Coronary artery (tissue), 2 donors: ENCODE data around the gene LGR6.

Source experiments
- DNase-seq: peaks from one replicate; pipeline ENCODE4 v3.0.0-alpha.2; 2017; ENCODE audit warnings: low spot score
- H3K27ac ChIP-seq, 2 donors: fragments of 200-600 bp; sonication (generic); one replicate each; pipeline ENCODE4 v1.5.1; 2016 to 2019
- H3K4me3 ChIP-seq: fragments of 200-600 bp; sonication (generic); 2 replicates; pipeline ENCODE4 v1.5.1; 2016; ENCODE audit warnings: mild to moderate bottlenecking, moderate library complexity
- TF ChIP-seq, protein P1 (sequence below): fragments of 200-600 bp; sonication (generic); IDR thresholded peaks from one replicate; pipeline ENCODE4 v1.5.1; 2019; ENCODE audit warnings: antibody characterized with exemption

Gene LGR6

DNA sequence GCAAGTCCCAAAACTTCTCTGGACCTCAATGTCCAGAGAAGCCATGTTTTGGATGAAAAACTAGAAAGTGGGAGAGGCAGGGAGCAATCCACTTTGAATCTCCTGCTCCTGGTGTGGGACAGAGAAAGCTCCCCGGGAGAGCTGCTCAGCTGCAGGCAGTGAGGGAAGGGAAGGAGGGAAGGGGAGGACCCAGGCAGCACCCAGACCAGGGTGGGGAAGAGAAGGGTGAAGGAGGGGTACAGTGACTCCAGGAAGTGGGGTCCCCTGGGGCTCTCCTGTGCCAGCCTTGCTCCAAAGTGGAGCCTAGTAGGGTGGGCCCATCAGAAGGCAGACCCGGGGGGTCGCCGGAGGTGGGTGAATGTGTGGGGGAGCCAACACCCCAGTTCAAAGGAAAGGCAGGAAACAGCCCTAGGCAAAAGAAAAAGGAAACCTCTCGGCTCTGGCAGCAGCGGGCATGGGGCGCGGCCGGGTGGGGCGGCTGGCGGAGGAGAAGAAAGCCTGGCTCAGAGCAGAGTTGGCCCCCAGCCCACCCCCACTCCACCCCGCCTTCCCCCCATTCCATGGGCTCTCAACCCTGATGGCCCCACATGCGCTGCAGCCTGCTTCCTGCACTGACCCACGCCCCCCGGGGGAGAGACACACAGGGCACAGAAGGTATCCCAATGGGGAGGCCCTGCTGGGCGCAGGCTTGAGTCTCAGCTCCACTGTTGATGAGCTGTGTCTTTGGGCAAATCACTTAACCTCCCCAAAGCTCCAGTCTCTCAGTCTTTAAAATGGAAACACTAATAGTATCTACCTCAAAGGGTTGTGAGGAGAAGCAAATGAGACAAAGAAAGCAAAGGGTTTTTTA lies 5.7 kb downstream of the LGR6 start:
- TF ChIP-seq, protein P1, sequence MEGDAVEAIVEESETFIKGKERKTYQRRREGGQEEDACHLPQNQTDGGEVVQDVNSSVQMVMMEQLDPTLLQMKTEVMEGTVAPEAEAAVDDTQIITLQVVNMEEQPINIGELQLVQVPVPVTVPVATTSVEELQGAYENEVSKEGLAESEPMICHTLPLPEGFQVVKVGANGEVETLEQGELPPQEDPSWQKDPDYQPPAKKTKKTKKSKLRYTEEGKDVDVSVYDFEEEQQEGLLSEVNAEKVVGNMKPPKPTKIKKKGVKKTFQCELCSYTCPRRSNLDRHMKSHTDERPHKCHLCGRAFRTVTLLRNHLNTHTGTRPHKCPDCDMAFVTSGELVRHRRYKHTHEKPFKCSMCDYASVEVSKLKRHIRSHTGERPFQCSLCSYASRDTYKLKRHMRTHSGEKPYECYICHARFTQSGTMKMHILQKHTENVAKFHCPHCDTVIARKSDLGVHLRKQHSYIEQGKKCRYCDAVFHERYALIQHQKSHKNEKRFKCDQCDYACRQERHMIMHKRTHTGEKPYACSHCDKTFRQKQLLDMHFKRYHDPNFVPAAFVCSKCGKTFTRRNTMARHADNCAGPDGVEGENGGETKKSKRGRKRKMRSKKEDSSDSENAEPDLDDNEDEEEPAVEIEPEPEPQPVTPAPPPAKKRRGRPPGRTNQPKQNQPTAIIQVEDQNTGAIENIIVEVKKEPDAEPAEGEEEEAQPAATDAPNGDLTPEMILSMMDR = no peak
- peak overlapping the region; percentile 87 to 95 for H3K27ac ChIP-seq
- no peak for DNase-seq
- H3K4me3 ChIP-seq = peak overlapping the region; percentile 28

GRCh38 chr1:202200112-202200548 lies 6.5 kb downstream of the LGR6 start:
- DNase-seq = no peak
- peak overlapping the region; percentile 87 to 95 for H3K27ac ChIP-seq

GRCh38 chr1:202200669-202201068 lies 7.1 kb downstream of the LGR6 start:
- DNase-seq = peak; percentile 89
- H3K27ac ChIP-seq = peak overlapping the region; percentile 87 to 95
- TF ChIP-seq, protein P1 = no peak
- peak overlapping the region; percentile 26 for H3K4me3 ChIP-seq

More at GRCh38 chr1:202200112-202200548, 6.5 kb downstream of the LGR6 start:
- peak overlapping the region; percentile 26 for H3K4me3 ChIP-seq
- TF ChIP-seq, protein P1 = no peak

DNA sequence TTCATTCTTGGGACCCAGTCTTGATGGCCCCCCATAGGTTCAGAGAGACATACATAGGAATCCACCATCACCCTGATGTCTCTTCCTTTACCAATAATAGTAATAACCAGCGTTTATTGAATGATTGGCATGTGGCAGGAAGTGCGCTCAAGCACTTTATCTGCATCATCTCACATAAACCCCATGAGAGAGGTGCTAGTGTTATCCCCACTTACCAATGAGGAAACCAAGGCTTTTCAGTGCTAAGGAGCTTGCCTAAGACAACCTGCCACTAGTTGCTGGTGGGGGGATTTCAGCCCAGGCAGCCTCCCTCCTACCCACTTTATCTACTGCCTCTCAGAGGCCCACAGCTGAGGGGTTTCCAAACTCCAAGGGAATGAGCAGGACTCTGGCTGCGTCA lies 7.7 kb downstream of the LGR6 start:
- TF ChIP-seq, protein P1 = no peak
- H3K27ac ChIP-seq = peak overlapping the region; percentile 87 to 95

GRCh38 chr1:202201971-202202370 lies 8.4 kb downstream of the LGR6 start:
- TF ChIP-seq, protein P1 = no peak
- H3K27ac ChIP-seq = peak overlapping the region; percentile 87 to 95
- DNase-seq = no peak
- H3K4me3 ChIP-seq = no peak overlapping the region

More for the DNA sequence above, 7.7 kb downstream of the LGR6 start:
- H3K4me3 ChIP-seq = no peak overlapping the region
- no peak for DNase-seq

DNA sequence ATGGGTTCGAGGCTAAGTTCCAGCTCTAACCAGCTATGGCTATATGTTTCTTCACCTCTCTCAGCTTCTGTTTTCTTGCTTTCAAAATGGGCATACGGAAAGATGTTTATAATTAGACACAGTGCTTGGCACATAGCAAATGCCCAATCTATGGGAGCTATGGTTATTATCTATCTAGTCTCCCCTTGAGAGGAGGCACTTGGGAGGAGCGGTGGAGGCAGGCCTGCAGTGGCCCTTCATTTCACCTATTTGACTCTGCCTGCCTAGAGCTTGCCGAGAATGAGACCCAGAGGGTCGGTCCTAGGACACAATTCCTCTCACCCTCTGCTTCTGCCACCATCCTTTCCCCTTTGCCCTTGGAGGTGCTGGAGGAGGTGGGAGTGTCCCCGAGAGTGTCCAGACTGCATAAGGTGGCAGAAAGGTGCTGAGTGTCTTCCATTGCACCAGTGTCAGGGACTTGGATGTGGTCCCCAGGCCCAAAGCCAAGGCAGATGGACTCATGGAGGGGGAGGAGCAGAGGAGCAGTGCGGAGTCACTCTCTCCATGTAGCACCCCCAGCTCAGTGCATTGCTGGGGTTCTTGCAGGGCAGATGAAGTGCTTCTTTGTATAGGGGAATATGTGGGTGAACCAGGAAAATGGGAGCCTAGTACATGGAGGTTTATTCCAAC lies 9.0 kb downstream of the LGR6 start:
- DNase-seq = no peak
- Histone ChIP-seq H3K27ac (peak overlapping the region; percentile 42 to 95), H3K4me3 (no peak overlapping the region)
- TF ChIP-seq, protein P1 = no peak
